DMS114 treated with DMSO at 0.1 percent for 48 hours (cell line): ENCODE results near the gene DVL1.

Source experiments
- DNase-seq: peaks from one replicate; lab custom pipeline; 2025; ENCODE audit not compliant: unreplicated experiment; lab: John Stamatoyannopoulos, UW

Gene DVL1

GRCh38 chr1:1342061-1342562 lies 7.1 kb downstream of the DVL1 start:
- DNase-seq, result no peak

- DNase-seq, result no peak
Measured at GRCh38 chr1:1341549-1342021, 7.6 kb downstream of the DVL1 start.

GRCh38 chr1:1340791-1341548 lies 8.2 kb downstream of the DVL1 start:
- DNase-seq, result no peak

- DNase-seq, result no peak
Measured at GRCh38 chr1:1340185-1340584, 9.0 kb downstream of the DVL1 start.

- no peak for DNase-seq
Measured at GRCh38 chr1:1338278-1338677, 10.9 kb downstream of the DVL1 start.

- no peak for DNase-seq
Measured at GRCh38 chr1:1337793-1338147, 11.4 kb downstream of the DVL1 start.

GRCh38 chr1:1336931-1337792 lies 12.1 kb downstream of the DVL1 start:
- no peak for DNase-seq

- DNase-seq, result no peak
Measured at GRCh38 chr1:1336446-1336845, 12.8 kb downstream of the DVL1 start.

- DNase-seq, result no peak
Measured at GRCh38 chr1:1335792-1336248, 13.4 kb downstream of the DVL1 start.

- no peak for DNase-seq
Measured at GRCh38 chr1:1335283-1335682, 13.9 kb downstream of the DVL1 start.

GRCh38 chr1:1334835-1335234 lies 14.4 kb downstream of the DVL1 start:
- DNase-seq, result no peak

- no peak for DNase-seq
Measured at GRCh38 chr1:1333551-1334241, 15.5 kb downstream of the DVL1 start.

GRCh38 chr1:1332774-1333480 lies 16.3 kb downstream of the DVL1 start:
- DNase-seq, result no peak

GRCh38 chr1:1332031-1332755 lies 17.0 kb downstream of the DVL1 start:
- no peak for DNase-seq

- no peak for DNase-seq
Measured at GRCh38 chr1:1331068-1331965, 17.9 kb downstream of the DVL1 start, which contains the start of gene TAS1R3. TSS of gene TAS1R3 (plus strand) at chr1:1331280. CDS start at chr1:1331346, 66 bp downstream.

GRCh38 chr1:1330366-1331067 lies 18.7 kb downstream of the DVL1 start:
- no peak for DNase-seq

GRCh38 chr1:1329304-1330210 lies 19.7 kb downstream of the DVL1 start:
- DNase-seq, result no peak
